HG03108 (cell line): ENCODE measurements around the gene NRXN2.
"Not testable (repeated sequence)": the region's sequence is repeated elsewhere in the genome, so short reads cannot be mapped to it uniquely, and the experiment has no call there.

ENCODE experiments used
- ATAC-seq: cut with Tn5 transposase; IDR thresholded peaks from one replicate; pipeline ENCODE4 v1.9.1; 2021; ENCODE audit warnings: moderate library complexity; ENCODE audit not compliant: unreplicated experiment

Gene NRXN2

GRCh38 chr11:64595922-64596321 is 127.1 kb downstream of the NRXN2 start:
- not testable (repeated sequence) for ATAC-seq

DNA sequence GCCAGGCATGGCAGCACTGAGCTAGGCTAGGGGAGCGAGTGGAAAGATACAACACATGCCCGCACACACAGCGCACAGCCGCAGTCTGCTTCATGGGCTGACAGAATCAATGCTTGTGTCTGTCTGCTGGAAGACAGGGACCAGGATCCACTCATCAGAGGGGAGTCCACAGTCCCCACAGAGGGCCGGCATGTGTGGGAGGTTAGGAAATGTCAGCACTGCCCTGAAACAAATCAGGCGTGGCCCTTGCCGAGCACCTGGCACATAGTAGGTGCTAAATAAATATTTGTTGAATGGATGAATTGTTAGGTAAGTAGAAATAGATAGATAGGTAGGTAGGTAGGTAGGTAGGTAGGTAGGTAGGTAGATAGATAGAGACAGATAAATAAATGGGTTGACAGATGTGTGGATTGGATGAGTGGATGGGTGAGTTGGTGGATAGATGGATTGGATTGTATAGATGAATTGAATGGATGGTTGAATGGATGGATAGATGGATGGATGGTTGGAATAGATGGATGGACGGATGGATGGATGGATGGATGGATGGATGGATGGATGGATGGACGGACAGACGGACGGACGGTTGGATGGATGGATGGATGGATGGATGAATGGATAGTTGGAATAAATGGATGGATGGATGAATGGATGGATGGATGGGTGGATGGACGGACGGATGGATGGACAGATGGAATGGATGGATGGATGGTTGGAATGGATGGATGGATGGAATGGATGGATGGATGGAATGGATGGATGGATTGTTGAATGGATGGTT is 128.6 kb downstream of the NRXN2 start:
- ATAC-seq, result no peak

- ATAC-seq, result no peak
These were observed 129.6 kb downstream of the NRXN2 start for GRCh38 chr11:64593156-64594105.

DNA sequence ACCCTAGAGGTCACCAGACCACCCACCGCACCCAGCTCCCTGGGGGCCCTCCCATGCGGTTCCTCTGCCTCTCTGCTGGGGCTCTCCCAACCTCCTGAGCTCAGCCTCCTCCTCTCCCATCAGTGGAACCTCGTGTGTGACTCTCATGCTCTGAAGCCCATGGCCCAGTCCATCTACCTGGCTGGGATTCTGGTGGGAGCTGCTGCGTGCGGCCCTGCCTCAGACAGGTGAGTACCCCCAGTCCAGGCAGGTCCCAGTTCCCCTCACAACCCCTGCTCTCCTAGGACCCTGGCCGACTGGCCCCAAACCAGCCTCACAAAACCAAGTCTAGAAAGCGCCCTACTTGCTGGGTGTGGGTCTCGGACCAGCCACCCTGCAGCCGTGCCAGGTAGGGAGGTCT is 130.3 kb downstream of the NRXN2 start:
- no peak for ATAC-seq

DNA sequence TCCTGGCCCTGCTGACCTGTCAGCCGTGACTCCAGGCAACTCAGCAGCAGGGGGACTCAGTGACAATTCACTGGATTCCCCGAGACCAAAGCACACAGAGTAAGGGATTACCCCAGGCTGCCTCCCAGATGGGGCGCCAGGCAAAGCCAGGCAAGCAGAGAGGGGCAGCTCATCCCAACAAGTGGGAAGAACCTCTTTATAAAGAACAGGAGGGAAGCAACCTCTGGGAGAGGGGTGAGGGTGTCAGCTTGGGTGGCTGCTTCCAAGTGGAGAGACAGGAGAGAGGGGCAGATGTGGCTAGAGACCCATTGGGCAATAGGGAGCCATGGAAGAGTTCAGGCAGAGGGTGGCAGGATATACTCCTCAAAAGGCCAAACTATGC is 130.8 kb downstream of the NRXN2 start:
- no peak for ATAC-seq

GRCh38 chr11:64591257-64592233 is 131.5 kb downstream of the NRXN2 start:
- no peak for ATAC-seq

DNA sequence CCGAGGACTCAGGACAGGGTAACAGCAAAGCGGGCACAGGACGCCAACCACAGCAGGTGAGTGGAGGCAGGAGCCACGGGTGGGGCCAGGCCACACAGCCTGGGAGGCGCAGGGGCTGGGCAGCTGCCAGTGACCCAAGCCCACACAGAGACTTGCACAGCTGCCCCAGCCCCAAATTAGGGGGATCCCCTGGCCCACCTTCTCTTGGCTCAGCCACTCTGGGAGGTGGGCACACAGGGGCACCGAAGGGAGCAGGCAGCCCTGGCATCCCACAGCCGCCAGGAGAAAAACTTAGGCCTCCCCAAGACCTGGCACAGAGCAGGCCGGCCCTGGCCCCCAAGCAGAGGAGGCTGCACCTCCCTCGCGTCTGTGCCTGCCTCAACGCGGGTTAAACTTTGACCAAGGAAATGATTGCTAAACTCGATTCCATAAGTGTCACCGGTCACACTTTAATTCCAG is 132.2 kb downstream of the NRXN2 start, which contains the start of gene SLC22A12:
SLC22A12 (plus strand) TSS at position 458 of the 459 bp plus-strand sequence. CDS start 337 bp downstream, outside the sequence.
- ATAC-seq, result no peak

GRCh38 chr11:64588701-64589100 is 134.3 kb downstream of the NRXN2 start:
- ATAC-seq, result no peak

DNA sequence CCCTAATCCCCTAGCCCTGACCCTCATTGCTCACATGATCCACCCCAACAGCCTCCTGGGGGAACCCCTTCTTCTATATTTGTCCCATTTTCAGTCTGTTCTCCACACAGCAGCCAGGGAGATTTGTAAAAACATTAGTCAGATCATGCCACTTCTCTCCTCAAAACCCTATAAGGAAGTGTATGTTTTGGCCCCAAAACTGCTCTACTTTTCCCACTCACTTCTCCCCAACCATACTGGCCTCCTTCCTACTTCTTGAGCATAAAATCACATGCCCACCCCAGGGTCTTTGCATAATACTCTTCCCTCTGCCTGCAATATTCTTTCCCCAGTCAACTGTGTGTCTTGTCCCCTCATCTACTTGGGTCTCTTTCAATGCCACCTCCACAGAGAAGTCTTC is 136.6 kb downstream of the NRXN2 start:
- ATAC-seq, result no peak

GRCh38 chr11:64585150-64585549 is 137.8 kb downstream of the NRXN2 start:
- ATAC-seq, result no peak

- no peak for ATAC-seq
These were observed 139.4 kb downstream of the NRXN2 start for GRCh38 chr11:64583296-64584262.

GRCh38 chr11:64582885-64583284 is 140.1 kb downstream of the NRXN2 start:
- ATAC-seq, result no peak

- ATAC-seq, result no peak
These were observed 141.9 kb downstream of the NRXN2 start for GRCh38 chr11:64581057-64581523.

- no peak for ATAC-seq
These were observed 142.6 kb downstream of the NRXN2 start for GRCh38 chr11:64580412-64580811.

DNA sequence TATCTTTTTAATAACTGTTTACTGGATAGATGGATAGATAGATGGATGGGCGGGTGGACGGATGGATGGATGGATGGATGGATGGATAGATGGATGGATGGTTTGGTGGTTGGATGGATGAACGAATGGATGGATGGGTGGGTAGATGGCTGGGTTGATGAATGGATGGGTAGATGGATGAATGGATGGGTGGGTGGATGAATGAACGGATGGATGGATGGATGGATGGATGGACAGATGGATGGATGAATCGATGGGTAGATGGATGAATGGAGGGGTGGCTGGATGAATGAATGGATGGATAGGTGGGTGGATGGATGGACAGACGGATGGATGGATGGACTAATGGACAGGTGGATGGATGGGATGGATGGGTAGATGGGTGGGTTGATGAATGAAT is 145.8 kb downstream of the NRXN2 start:
- no peak for ATAC-seq

GRCh38 chr11:64572143-64572542 is 150.9 kb downstream of the NRXN2 start:
- ATAC-seq, result no peak

DNA sequence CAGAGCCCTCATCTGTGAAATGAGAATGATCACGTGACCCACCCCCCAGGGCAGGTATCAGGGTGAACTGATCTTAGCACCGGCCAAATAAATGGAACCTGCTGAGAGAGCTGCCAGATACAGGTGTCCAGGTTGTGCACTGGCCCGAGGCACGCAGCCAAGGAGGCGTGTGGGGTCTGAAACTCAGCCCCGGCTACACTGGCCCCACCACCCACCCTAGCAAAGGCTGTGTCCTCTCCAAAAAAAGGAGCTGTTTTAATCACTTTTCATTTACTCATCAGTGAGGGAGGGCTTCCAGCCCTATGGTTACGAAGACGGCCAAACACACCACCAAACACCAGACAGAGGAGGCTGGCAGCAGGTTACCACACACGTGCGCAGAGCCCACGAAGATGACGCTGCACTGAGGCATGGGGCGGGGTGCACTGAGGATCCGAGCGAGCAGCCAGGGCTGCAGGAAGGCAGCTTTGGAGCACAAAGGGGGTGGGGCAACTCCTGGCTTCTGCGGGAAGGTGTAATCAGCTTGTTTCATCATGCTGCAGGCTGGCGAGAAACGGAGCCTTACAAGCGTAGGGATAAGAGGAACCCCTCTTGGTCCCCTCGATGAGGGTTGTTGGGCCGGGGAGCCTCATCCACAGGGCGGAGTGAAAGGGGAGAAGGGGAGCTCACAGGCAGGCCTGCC is 151.4 kb downstream of the NRXN2 start:
- ATAC-seq, result no peak

- ATAC-seq, result no peak
These were observed 152.0 kb downstream of the NRXN2 start for GRCh38 chr11:64571050-64571409.

- ATAC-seq, result no peak
These were observed 152.7 kb downstream of the NRXN2 start for GRCh38 chr11:64570341-64570740.
